ENCODE data around the gene CRELD1.
A peak's percentile ranks its signal among the peaks of the same experiment; 100 is the strongest.
"Not testable (repeated sequence)": the region's sequence is repeated elsewhere in the genome, so short reads cannot be mapped to it uniquely, and the experiment has no call there.

CRELD1 gene

DNA sequence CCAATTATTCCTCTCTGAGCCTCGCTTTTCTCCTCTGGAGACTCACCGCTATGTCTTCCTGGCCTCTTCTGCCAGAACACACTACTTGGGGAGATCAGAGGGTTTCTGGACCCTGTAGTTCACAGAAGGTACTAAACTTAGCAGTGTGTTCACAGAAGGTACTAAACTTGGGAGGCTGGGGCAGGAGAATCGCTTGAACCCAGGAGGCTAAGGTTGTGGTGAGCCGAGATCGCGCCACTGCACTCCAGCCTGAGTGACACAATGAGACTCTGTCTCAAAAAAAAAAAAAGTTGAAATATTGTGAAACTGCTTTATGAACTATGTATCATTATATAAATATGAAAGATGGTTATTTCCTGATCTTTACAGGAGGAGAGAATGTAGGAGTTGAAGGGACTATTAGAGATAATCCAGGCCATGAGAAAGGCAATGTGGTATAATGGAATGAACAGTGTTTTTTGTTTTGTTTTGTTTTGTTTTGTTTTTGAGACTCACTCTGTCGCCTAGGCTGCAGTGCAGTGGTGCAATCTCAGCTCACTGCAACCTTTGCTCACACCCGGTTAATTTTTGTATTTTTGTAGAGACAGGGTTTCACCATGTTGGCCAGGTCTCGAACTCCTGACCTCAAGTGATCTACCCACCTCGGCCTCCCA is 36.8 kb upstream of the CRELD1 start:
- H3K4me3 ChIP-seq (ENCODE audit: low read depth in 1 of 2, low read length in 2 of 2); H3K27me3 ChIP-seq (ENCODE audit: low read depth, low read length); H3K9me3 ChIP-seq (ENCODE audit: control insufficient read depth in 1 of 2, low read length in 2 of 2): not testable (repeated sequence)
- Histone ChIP-seq H3K4me1 (ENCODE audit: control insufficient read depth in 1 of 2, insufficient read depth in 2 of 2, low read length in 2 of 2) (peaks cover 0 to 32% of the 10 kb centered on the region in 2 donors), H3K36me3 (ENCODE audit: control insufficient read depth in 1 of 2, insufficient read depth in 2 of 2, low read length in 2 of 2) (peaks cover 14 to 16% of the 10 kb centered on the region in 2 donors), H3K27ac (ENCODE audit: low read length) (peak overlapping the region; percentile 24)

DNA sequence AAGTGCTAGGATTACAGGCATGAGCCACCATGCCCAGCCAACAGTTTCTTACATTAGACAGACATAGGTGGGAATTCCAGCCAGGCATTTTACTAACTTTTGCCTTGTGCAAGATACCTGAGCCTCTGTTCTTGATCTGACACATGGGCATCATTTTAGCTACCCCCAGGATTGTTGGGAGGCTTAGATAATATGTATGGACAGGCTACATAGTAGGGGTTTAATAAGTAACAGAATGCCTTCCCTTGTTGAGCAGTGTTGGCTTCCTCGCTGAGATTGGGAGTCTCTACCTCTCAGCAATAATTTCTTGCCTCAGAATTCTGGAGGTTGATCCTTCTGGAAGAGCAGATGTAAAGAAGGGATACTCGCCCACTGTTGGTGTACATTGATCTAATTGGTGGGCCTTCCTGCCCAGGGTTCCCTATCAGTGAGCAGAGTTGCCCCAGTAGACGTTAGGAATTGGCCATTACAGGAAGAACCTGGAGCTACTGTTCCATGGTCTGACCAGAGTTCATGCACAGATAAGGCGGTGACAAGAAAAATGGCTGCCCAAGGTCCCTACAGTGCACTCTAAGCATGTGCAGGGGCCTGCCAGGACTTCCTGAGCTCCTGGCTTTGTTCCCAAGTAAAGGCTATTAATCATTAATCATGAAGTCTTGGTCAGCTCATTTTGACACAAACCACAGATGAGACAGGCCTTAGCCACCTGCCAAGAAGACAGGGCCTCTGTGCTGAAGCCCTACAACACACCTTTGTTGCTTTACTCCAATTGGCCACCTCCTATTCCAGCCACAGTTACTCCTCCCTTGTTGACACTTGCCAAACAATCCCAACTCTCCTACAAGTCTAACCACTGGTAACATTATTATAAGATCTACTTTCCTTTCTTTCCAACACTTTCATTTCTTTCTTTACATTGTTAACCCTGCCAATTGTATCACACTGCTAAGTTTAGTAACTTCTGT is 35.9 kb upstream of the CRELD1 start:
- no peak overlapping the region for H3K4me3 ChIP-seq (ENCODE audit: low read depth in 1 of 2, low read length in 2 of 2)
- H3K27ac ChIP-seq (ENCODE audit: low read length), result peak overlapping the region; percentile 40
- H3K4me1 ChIP-seq (ENCODE audit: control insufficient read depth in 1 of 2, insufficient read depth in 2 of 2, low read length in 2 of 2), result peaks cover 0 to 26% of the 10 kb centered on the region in 2 donors
- peaks cover 11 to 15% of the 10 kb centered on the region in 2 donors for H3K36me3 ChIP-seq (ENCODE audit: control insufficient read depth in 1 of 2, insufficient read depth in 2 of 2, low read length in 2 of 2)
- H3K9me3 ChIP-seq (ENCODE audit: control insufficient read depth in 1 of 2, low read length in 2 of 2), result no peaks in the 10 kb centered on the region
- H3K27me3 ChIP-seq (ENCODE audit: low read depth, low read length), result no peaks in the 10 kb centered on the region

DNA sequence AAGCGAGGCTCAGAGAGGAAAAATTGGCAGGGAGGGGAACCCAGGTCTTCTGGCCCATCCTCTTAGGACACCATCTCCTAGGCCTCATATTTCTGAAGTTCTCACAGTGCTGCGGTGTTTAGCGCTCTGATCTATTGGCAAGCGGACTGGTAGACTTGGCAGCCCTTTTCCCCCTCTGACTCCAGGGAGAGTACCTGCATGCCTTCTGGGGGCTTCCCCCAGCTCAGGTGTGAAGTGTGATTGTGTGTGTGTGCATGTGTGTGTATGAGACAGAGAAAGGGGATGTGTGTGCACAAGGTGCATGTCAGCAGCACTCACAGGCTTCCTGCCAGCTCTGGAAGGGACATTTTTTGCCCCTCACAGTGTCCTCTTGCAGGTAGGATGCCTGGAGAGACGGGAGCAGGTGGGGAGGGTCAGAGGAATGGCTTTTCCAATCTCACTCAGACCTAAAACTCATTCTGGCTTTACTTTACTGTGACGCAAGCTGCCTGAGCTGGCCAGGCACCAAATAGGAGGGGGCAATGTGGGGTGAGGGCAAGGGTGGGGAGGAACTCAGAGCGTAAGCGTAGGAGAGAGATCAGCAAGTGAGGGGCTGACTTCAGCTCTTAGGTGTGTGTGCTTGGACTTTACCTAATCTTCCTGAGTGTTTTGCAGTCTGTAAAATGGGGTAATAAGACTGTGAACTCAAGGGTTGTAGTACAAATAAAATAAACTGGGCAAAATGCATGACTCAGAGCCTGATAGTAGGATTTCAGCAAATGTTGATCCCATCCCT is 35.0 kb upstream of the CRELD1 start:
- peaks cover 2 to 5% of the 10 kb centered on the region in 2 donors for H3K36me3 ChIP-seq (ENCODE audit: control insufficient read depth in 1 of 2, insufficient read depth in 2 of 2, low read length in 2 of 2)
- no peaks in the 10 kb centered on the region for H3K9me3 ChIP-seq (ENCODE audit: control insufficient read depth in 1 of 2, low read length in 2 of 2)
- no peak overlapping the region for H3K4me3 ChIP-seq (ENCODE audit: low read depth in 1 of 2, low read length in 2 of 2)
- peaks cover 0 to 27% of the 10 kb centered on the region in 2 donors for H3K4me1 ChIP-seq (ENCODE audit: control insufficient read depth in 1 of 2, insufficient read depth in 2 of 2, low read length in 2 of 2)
- peak overlapping the region; percentile 40 for H3K27ac ChIP-seq (ENCODE audit: low read length)
- H3K27me3 ChIP-seq (ENCODE audit: low read depth, low read length), result no peaks in the 10 kb centered on the region

DNA sequence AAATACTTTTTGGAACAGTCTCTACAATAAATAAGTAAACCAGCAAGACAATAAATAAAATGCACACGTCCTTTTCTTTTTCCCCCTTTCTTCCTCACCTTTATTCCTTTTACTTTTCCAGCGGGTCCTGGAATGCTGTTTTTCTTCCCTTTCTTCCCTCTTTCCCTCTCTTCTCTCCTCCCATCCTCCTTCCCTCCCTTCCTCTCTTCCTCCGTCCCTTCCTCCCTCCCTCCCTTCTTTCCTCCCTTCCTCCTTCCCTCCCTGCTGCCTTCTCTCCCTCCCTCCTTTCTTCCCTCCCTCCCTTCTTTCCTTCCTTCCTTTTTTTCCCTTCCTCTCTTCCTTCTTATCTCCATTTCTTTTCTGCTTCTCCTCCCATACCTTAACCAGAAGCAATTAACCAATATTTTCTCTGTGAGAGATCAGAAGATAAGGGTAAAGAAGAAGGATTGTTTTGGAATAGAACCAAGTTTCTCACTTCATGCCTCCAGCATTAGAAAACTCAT is 34.3 kb upstream of the CRELD1 start:
- Histone ChIP-seq H3K4me1 (ENCODE audit: control insufficient read depth in 1 of 2, insufficient read depth in 2 of 2, low read length in 2 of 2) (peaks cover 0 to 22% of the 10 kb centered on the region in 2 donors), H3K27me3 (ENCODE audit: low read depth, low read length) (no peaks in the 10 kb centered on the region), H3K9me3 (ENCODE audit: control insufficient read depth in 1 of 2, low read length in 2 of 2) (no peaks in the 10 kb centered on the region), H3K4me3 (ENCODE audit: low read depth in 1 of 2, low read length in 2 of 2) (no peak overlapping the region), H3K36me3 (ENCODE audit: control insufficient read depth in 1 of 2, insufficient read depth in 2 of 2, low read length in 2 of 2) (no peaks in the 10 kb centered on the region), H3K27ac (ENCODE audit: low read length) (peak overlapping the region; percentile 40)

DNA sequence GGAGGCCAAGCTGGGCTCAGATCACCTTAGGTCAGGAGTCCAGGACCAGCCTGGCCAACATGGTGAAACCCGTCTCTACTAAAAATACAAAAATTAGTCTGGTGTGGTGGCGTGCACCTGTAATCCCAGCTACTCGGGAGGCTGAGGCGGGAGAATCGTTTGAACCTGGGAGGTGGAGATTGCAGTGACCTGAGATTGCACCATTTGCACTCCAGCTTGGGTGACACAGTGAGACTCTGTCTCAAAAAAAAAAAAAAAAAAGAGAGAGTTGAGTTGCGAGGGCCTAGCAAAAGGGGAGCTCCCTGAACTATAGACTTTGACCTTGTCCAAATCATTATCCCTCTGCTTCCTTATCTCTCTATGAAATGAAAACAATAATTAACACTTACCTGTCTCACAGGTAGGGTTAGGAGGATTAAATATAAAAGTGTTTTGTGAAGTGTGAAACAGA is 32.6 kb upstream of the CRELD1 start:
- H3K4me3 ChIP-seq (ENCODE audit: low read depth in 1 of 2, low read length in 2 of 2); H3K27me3 ChIP-seq (ENCODE audit: low read depth, low read length); H3K36me3 ChIP-seq (ENCODE audit: control insufficient read depth in 1 of 2, insufficient read depth in 2 of 2, low read length in 2 of 2); H3K27ac ChIP-seq (ENCODE audit: low read length); H3K9me3 ChIP-seq (ENCODE audit: control insufficient read depth in 1 of 2, low read length in 2 of 2): not testable (repeated sequence)
- H3K4me1 ChIP-seq (ENCODE audit: control insufficient read depth in 1 of 2, insufficient read depth in 2 of 2, low read length in 2 of 2), result peaks cover 0 to 22% of the 10 kb centered on the region in 2 donors

DNA sequence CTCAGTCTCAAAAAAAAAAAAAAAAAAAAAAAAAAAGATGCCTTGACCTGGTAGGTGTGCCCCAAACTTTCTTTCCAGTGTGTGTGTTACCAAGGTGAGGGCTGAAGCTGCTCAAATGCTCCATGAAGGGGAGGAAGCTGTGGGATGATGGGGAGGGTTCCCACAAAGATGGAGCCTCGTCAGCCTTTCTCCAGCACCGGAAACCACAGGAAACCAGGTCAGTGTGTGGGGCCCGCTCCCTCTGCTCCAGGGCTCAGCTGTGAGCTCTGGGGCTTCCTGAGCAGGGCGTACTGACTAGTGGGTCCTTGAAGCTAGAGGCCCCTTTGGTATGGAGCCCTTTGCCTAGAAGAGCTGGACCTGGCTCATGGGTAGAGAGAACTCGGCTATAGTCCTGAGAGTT is 31.7 kb upstream of the CRELD1 start:
- no peaks in the 10 kb centered on the region for H3K36me3 ChIP-seq (ENCODE audit: control insufficient read depth in 1 of 2, insufficient read depth in 2 of 2, low read length in 2 of 2)
- no peaks in the 10 kb centered on the region for H3K9me3 ChIP-seq (ENCODE audit: control insufficient read depth in 1 of 2, low read length in 2 of 2)
- H3K4me1 ChIP-seq (ENCODE audit: control insufficient read depth in 1 of 2, insufficient read depth in 2 of 2, low read length in 2 of 2), result peaks cover 0 to 22% of the 10 kb centered on the region in 2 donors
- no peak overlapping the region for H3K4me3 ChIP-seq (ENCODE audit: low read depth in 1 of 2, low read length in 2 of 2)
- no peaks in the 10 kb centered on the region for H3K27me3 ChIP-seq (ENCODE audit: low read depth, low read length)
- H3K27ac ChIP-seq (ENCODE audit: low read length), result peak overlapping the region; percentile 83

DNA sequence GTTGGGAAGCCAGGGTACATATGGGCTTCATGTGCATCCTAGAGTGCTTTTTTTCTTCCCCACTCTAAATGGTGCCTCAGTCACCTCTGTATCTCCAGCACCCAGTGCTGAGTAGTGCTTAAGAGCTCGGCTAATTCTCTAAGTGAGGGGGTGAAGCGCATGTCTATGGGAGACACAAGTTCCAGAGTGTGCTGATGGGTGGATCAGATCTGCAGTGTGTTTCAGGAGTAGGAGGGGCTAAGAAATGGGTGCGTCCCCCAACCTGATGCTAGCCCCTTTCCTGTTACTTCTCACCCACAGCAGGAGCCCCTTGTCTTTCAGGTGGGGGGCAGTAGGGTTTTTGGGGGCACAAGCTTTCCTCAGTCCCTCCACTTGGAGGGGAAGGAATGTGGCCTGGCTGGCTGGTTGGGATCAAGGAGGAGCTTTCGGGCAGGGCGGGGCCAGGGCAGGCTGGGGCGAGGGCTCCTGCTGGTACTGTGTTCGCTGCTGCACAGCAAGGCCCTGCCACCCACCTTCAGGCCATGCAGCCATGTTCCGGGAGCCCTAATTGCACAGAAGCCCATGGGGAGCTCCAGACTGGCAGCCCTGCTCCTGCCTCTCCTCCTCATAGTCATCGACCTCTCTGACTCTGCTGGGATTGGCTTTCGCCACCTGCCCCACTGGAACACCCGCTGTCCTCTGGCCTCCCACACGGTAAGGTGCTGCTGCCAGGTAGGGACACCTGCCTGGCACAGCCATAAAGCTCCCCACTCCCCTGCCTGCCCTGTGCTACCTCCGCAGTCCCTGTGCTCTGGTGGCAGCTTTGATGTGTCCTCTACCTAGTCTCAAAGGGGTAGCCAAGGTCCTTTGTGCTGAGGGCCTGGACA is 31.0 kb upstream of the CRELD1 start, which contains the start of gene IL17RE:
Gene IL17RE, plus strand, starts transcription at position 477 of the 866 bp plus-strand sequence. Its CDS starts 85 bp downstream, at position 562.
- H3K4me1 ChIP-seq (ENCODE audit: control insufficient read depth in 1 of 2, insufficient read depth in 2 of 2, low read length in 2 of 2), result peaks cover 0 to 18% of the 10 kb centered on the region in 2 donors
- H3K4me3 ChIP-seq (ENCODE audit: low read depth in 1 of 2, low read length in 2 of 2), result peak within 1 kb of the TSS; percentile 44 to 64
- no peaks in the 10 kb centered on the region for H3K9me3 ChIP-seq (ENCODE audit: control insufficient read depth in 1 of 2, low read length in 2 of 2)
- H3K36me3 ChIP-seq (ENCODE audit: control insufficient read depth in 1 of 2, insufficient read depth in 2 of 2, low read length in 2 of 2), result no peaks in the 10 kb centered on the region
- peak within 1 kb of the TSS; percentile 83 for H3K27ac ChIP-seq (ENCODE audit: low read length)
- H3K27me3 ChIP-seq (ENCODE audit: low read depth, low read length), result no peaks in the 10 kb centered on the region

DNA sequence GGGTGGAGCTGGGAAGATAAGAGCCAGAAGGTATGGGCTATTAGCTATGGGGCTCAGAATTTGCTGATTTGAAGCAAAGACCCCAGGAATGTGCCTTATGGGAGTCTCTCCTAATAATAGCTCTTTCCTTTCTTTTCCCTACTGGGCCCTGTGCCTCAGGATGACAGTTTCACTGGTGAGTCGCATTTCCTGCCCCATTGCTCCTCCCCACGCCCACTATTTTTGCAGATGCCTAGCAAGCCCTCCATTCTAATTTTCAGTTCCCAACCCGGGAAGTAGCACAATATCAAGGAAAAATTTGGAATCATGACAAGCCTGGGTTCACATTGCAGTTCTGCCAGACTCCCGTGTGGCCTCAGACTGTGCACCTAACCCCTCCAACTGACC is 30.4 kb upstream of the CRELD1 start:
- H3K4me3 ChIP-seq (ENCODE audit: low read depth in 1 of 2, low read length in 2 of 2), result peak overlapping the region; percentile 44 to 64
- H3K27me3 ChIP-seq (ENCODE audit: low read depth, low read length), result no peaks in the 10 kb centered on the region
- H3K27ac ChIP-seq (ENCODE audit: low read length), result peak overlapping the region; percentile 83

DNA sequence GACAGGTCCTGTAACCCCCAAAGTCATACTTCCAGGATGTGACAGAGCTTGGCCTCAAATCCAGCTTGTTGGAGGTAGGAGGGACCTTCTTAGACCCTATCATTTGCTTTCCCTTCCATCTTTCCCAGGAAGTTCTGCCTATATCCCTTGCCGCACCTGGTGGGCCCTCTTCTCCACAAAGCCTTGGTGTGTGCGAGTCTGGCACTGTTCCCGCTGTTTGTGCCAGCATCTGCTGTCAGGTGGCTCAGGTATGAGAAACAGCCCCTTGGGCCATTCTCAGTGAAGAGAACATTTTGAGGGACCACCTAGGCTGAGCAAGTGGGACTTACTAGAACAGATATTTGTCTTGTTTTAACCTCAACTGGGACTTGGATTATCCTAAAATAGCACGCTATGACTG is 29.7 kb upstream of the CRELD1 start:
- H3K36me3 ChIP-seq (ENCODE audit: control insufficient read depth in 1 of 2, insufficient read depth in 2 of 2, low read length in 2 of 2), result no peaks in the 10 kb centered on the region
- peaks cover 0 to 6% of the 10 kb centered on the region in 2 donors for H3K4me1 ChIP-seq (ENCODE audit: control insufficient read depth in 1 of 2, insufficient read depth in 2 of 2, low read length in 2 of 2)
- peak overlapping the region in 1 of 2 donors; percentile 64 for H3K4me3 ChIP-seq (ENCODE audit: low read depth in 1 of 2, low read length in 2 of 2)
- H3K9me3 ChIP-seq (ENCODE audit: control insufficient read depth in 1 of 2, low read length in 2 of 2), result no peaks in the 10 kb centered on the region
- peak overlapping the region; percentile 83 for H3K27ac ChIP-seq (ENCODE audit: low read length)
- H3K27me3 ChIP-seq (ENCODE audit: low read depth, low read length), result no peaks in the 10 kb centered on the region

More for the DNA sequence above, 30.4 kb upstream of the CRELD1 start:
- Histone ChIP-seq H3K4me1 (ENCODE audit: control insufficient read depth in 1 of 2, insufficient read depth in 2 of 2, low read length in 2 of 2) (peaks cover 0 to 12% of the 10 kb centered on the region in 2 donors), H3K9me3 (ENCODE audit: control insufficient read depth in 1 of 2, low read length in 2 of 2) (no peaks in the 10 kb centered on the region), H3K36me3 (ENCODE audit: control insufficient read depth in 1 of 2, insufficient read depth in 2 of 2, low read length in 2 of 2) (no peaks in the 10 kb centered on the region)

DNA sequence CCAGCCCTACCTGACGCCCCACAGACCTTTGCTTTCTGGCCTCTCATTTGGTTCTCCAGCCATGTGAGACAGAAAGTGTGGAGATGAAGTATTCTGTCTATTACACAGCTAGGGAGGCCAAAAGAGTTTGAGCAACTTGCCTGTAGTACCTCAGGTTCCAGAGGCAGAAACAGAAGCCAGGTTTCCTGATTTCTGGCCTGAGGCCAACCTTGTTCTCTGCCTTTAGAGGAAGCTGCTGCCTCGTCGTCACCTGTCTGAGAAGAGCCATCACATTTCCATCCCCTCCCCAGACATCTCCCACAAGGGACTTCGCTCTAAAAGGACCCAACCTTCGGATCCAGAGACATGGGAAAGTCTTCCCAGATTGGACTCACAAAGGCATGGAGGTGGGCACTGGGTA is 27.2 kb upstream of the CRELD1 start:
- no peaks in the 10 kb centered on the region for H3K9me3 ChIP-seq (ENCODE audit: control insufficient read depth in 1 of 2, low read length in 2 of 2)
- H3K36me3 ChIP-seq (ENCODE audit: control insufficient read depth in 1 of 2, insufficient read depth in 2 of 2, low read length in 2 of 2), result no peaks in the 10 kb centered on the region
- no peak overlapping the region for H3K4me3 ChIP-seq (ENCODE audit: low read depth in 1 of 2, low read length in 2 of 2)
- peaks cover 0 to 6% of the 10 kb centered on the region in 2 donors for H3K4me1 ChIP-seq (ENCODE audit: control insufficient read depth in 1 of 2, insufficient read depth in 2 of 2, low read length in 2 of 2)
- no peaks in the 10 kb centered on the region for H3K27me3 ChIP-seq (ENCODE audit: low read depth, low read length)
- no peak overlapping the region for H3K27ac ChIP-seq (ENCODE audit: low read length)

Data from muscle layer of duodenum (tissue), 2 donors.